HG03060 (cell line): Measurements from ENCODE around the gene ZNF335.
"Not testable (repeated sequence)": the region's sequence is repeated elsewhere in the genome, so short reads cannot be mapped to it uniquely, and the experiment has no call there.

Source experiments
- ATAC-seq: cut with Tn5 transposase; IDR thresholded peaks from one replicate; pipeline ENCODE4 v1.9.1; 2021; ENCODE audit warnings: low read depth, moderate number of reproducible peaks; ENCODE audit not compliant: unreplicated experiment

Gene ZNF335

GRCh38 chr20:45957021-45957941 lies 14.7 kb downstream of the ZNF335 start:
- ATAC-seq: no peak

GRCh38 chr20:45956326-45956725 lies 15.7 kb downstream of the ZNF335 start:
- not testable (repeated sequence) for ATAC-seq

GRCh38 chr20:45953672-45954071 lies 18.3 kb downstream of the ZNF335 start:
- ATAC-seq: no peak

- no peak for ATAC-seq
Observed at GRCh38 chr20:45952861-45953260, 19.1 kb downstream of the ZNF335 start.

GRCh38 chr20:45951925-45952834 lies 19.8 kb downstream of the ZNF335 start:
- no peak for ATAC-seq

GRCh38 chr20:45950330-45950646 lies 21.7 kb downstream of the ZNF335 start:
- no peak for ATAC-seq

DNA sequence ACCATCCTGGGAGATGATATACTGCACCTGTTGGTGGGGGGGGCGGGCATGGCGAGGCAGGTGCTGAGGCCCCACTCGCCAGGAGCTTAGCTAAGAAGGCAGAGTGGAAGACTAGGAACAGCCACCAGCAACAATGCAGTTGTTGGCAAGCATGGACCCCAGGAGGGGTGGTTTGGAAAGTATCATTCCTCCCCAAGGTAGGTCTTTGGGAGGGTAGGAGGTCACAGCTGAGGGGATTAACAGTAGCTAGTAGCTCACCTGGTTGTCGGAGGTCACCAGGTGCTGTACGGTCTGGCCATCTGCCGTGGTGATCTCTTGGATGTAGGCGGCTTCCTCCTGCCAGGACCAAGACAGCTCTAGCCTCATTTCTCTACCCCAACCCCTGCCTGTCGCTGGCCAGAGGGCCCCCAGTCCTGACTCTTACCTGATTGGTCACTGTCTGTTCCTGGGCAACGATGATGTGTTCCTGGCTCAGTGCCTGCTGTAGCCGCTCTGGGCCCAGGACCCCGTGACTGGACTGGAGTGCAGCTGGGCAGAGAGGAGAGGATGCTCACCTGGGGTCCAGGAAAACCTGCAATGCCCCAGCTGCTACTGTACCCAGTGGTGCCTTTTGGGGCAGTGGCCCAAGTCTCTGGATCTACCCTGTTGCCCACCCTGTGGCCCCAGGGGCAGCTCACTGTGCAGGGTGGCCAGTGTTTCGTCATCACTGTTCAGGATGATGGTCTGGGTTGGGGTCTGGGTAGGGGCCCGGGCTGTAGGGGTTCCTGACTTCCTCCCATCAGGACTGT lies 22.3 kb downstream of the ZNF335 start:
- no peak for ATAC-seq

GRCh38 chr20:45948742-45949541 lies 23.1 kb downstream of the ZNF335 start:
- ATAC-seq: no peak

DNA sequence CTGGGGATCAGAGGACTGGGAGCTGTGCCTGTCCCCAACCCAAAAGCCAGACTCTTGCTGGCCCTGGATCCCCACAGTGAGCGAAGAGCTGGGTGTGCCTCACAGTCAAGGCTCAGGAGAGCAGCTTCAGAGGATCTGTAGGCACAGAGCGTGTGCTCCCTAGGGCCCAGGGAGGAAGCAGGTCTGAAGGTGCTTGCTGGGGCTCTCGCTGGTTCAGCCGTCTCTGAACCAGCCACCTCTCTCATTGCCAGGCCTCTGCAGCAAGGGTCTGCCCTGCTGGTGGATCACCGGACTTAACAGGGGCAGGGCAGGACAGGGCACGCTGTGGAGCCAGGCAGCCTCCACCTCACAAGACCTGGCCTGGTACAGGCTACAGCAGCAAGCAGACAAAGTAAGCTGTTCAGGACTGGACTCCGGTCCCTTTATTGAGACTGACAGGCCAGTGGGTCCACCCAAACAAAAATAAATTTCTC lies 23.7 kb downstream of the ZNF335 start:
- ATAC-seq: no peak

GRCh38 chr20:45947110-45947866 lies 24.7 kb downstream of the ZNF335 start:
- ATAC-seq: no peak

GRCh38 chr20:45946149-45946970 lies 25.6 kb downstream of the ZNF335 start:
- ATAC-seq: no peak

GRCh38 chr20:45945678-45946148 lies 26.3 kb downstream of the ZNF335 start:
- ATAC-seq: no peak

- no peak for ATAC-seq
Observed at GRCh38 chr20:45944965-45945677, 26.9 kb downstream of the ZNF335 start.

- ATAC-seq: no peak
Observed at GRCh38 chr20:45944151-45944964, 27.6 kb downstream of the ZNF335 start.

GRCh38 chr20:45943613-45944012 lies 28.4 kb downstream of the ZNF335 start:
- ATAC-seq: no peak

GRCh38 chr20:45940469-45940868 lies 31.5 kb downstream of the ZNF335 start:
- no peak for ATAC-seq

GRCh38 chr20:45940053-45940452 lies 31.9 kb downstream of the ZNF335 start:
- no peak for ATAC-seq
